GM21423 (cell line): ENCODE data around the gene MPIG6B.

Experiments used
- ATAC-seq: cut with Tn5 transposase; IDR thresholded peaks from one replicate; pipeline ENCODE4 v1.9.1; 2021; ENCODE audit warnings: mild to moderate bottlenecking, moderate library complexity; ENCODE audit not compliant: unreplicated experiment

MPIG6B gene

GRCh38 chr6:31765559-31765909 lies 42.4 kb downstream of the MPIG6B start:
- no peak for ATAC-seq

GRCh38 chr6:31765910-31766794 lies 43.0 kb downstream of the MPIG6B start:
- no peak for ATAC-seq

- no peak for ATAC-seq
These were observed 44.0 kb downstream of the MPIG6B start for GRCh38 chr6:31767096-31767645.

- no peak for ATAC-seq
These were observed 45.4 kb downstream of the MPIG6B start for GRCh38 chr6:31768363-31769257.

GRCh38 chr6:31769684-31770371 lies 46.7 kb downstream of the MPIG6B start:
- no peak for ATAC-seq

GRCh38 chr6:31770860-31771259 lies 47.7 kb downstream of the MPIG6B start:
- ATAC-seq: no peak

GRCh38 chr6:31771992-31772358 lies 48.8 kb downstream of the MPIG6B start:
- no peak for ATAC-seq

- no peak for ATAC-seq
These were observed 52.0 kb downstream of the MPIG6B start for GRCh38 chr6:31775184-31775583.

- no peak for ATAC-seq
These were observed 52.7 kb downstream of the MPIG6B start for GRCh38 chr6:31775633-31776484.
